ENCODE results near the gene PTH. TPM values are rescaled to one million over a fixed set of nuclear protein-coding genes. Genes with fewer than 3 reads are reported as not detected.

Gene PTH
- polyA plus RNA-seq, 1 experiment = not detected

GRCh38 chr11:13480198-13480597 is 15.6 kb downstream of the PTH start:
- ChIA-PET CTCF (no interaction called here), POLR2A (no interaction called here)
- DNase-seq (ENCODE audit: low read depth, low spot score) = no peak
- Histone ChIP-seq H3K27me3 (ENCODE audit: control insufficient read depth, insufficient read depth, low read length) (peaks cover 2% of the 10 kb centered on the region), H3K4me3 (ENCODE audit: low read depth, low read length) (no peak overlapping the region), H3K27ac (ENCODE audit: low read depth, low read length) (no peak overlapping the region), H3K9me3 (ENCODE audit: control insufficient read depth, insufficient read depth, low read length) (no peaks in the 10 kb centered on the region)
- TF ChIP-seq CTCF (IDR thresholded peaks at IDR 0.05; ENCODE audit: low read depth, low read length) = no peak

- ChIA-PET POLR2A (no interaction called here), CTCF (no interaction called here)
- peaks cover 2% of the 10 kb centered on the region for H3K27me3 ChIP-seq (ENCODE audit: control insufficient read depth, insufficient read depth, low read length)
- no peak overlapping the region for H3K4me3 ChIP-seq (ENCODE audit: low read depth, low read length)
- DNase-seq (ENCODE audit: low read depth, low spot score) = no peak
- H3K9me3 ChIP-seq (ENCODE audit: control insufficient read depth, insufficient read depth, low read length) = no peaks in the 10 kb centered on the region
- no peak for TF ChIP-seq CTCF (IDR thresholded peaks at IDR 0.05; ENCODE audit: low read depth, low read length)
- no peak overlapping the region for H3K27ac ChIP-seq (ENCODE audit: low read depth, low read length)
Observed at GRCh38 chr11:13479688-13480087, 16.1 kb downstream of the PTH start.

GRCh38 chr11:13475091-13475490 is 20.7 kb downstream of the PTH start:
- no peak for TF ChIP-seq CTCF (IDR thresholded peaks at IDR 0.05; ENCODE audit: low read depth, low read length)
- ChIA-PET POLR2A (no interaction called here), CTCF (no interaction called here)
- no peaks in the 10 kb centered on the region for H3K9me3 ChIP-seq (ENCODE audit: control insufficient read depth, insufficient read depth, low read length)
- DNase-seq (ENCODE audit: low read depth, low spot score) = no peak
- H3K27ac ChIP-seq (ENCODE audit: low read depth, low read length) = no peak overlapping the region
- peaks cover 12% of the 10 kb centered on the region for H3K27me3 ChIP-seq (ENCODE audit: control insufficient read depth, insufficient read depth, low read length)
- H3K4me3 ChIP-seq (ENCODE audit: low read depth, low read length) = no peak overlapping the region

- TF ChIP-seq CTCF (IDR thresholded peaks at IDR 0.05; ENCODE audit: low read depth, low read length) = no peak
- ChIA-PET POLR2A (no interaction called here), CTCF (interaction anchor here (0.6 kb wide), 3 partner anchors 290 to 774 kb away, joined by 3 to 4 read pairs (median 3); no protein-coding TSS in a partner anchor)
- no peak for DNase-seq (ENCODE audit: low read depth, low spot score)
- Histone ChIP-seq H3K4me3 (ENCODE audit: low read depth, low read length) (no peak overlapping the region), H3K27me3 (ENCODE audit: control insufficient read depth, insufficient read depth, low read length) (peaks cover 18% of the 10 kb centered on the region), H3K27ac (ENCODE audit: low read depth, low read length) (no peak overlapping the region), H3K9me3 (ENCODE audit: control insufficient read depth, insufficient read depth, low read length) (no peaks in the 10 kb centered on the region)
Observed at GRCh38 chr11:13473013-13473722, 22.6 kb downstream of the PTH start.

GRCh38 chr11:13468750-13469149 is 27.0 kb downstream of the PTH start:
- H3K4me3 ChIP-seq (ENCODE audit: low read depth, low read length) = no peak overlapping the region
- no peak for DNase-seq (ENCODE audit: low read depth, low spot score)
- H3K27me3 ChIP-seq (ENCODE audit: control insufficient read depth, insufficient read depth, low read length) = peaks cover 24% of the 10 kb centered on the region
- ChIA-PET CTCF (no interaction called here), POLR2A (no interaction called here)
- no peak overlapping the region for H3K27ac ChIP-seq (ENCODE audit: low read depth, low read length)
- TF ChIP-seq CTCF (IDR thresholded peaks at IDR 0.05; ENCODE audit: low read depth, low read length) = no peak
- no peaks in the 10 kb centered on the region for H3K9me3 ChIP-seq (ENCODE audit: control insufficient read depth, insufficient read depth, low read length)
